K562 (cell line): ENCODE results near the gene RSRC1. TPM values are rescaled to one million over a fixed set of nuclear protein-coding genes. Genes with fewer than 3 reads are reported as not detected.

Source experiments
- POLR3A ChIP-seq: IDR thresholded peaks from 2 replicates; pipeline ENCODE4 v1.6.1; 2011; ENCODE audit warnings: borderline replicate concordance, mild to moderate bottlenecking, moderate library complexity; ENCODE audit not compliant: insufficient read length, insufficient read depth; ENCODE audit errors: extremely low read depth
- PRDM10 ChIP-seq: fragments of 450-650 bp; IDR thresholded peaks from 2 replicates; pipeline ENCODE4 v1.6.1; 2018; ENCODE audit not compliant: partially characterized antibody
- ZBTB40 ChIP-seq, 2 experiments: fragments of 450-650 bp in 1 of 2; sonication (generic) in 1 of 2; formaldehyde crosslinking in 1 of 2; IDR thresholded peaks; 2 replicates each; pipeline versions ENCODE4 v1.7.1 to v1.9.0; 2016 to 2022; ENCODE audit warnings: inconsistent platforms in 1 of 2, mild to moderate bottlenecking in 1 of 2, missing genetic modification reagents in 1 of 2
- ZNF232 ChIP-seq: sonication (generic); formaldehyde crosslinking; IDR thresholded peaks from 2 replicates; pipeline ENCODE4 v1.8.0; 2022; ENCODE audit warnings: mild to moderate bottlenecking, missing genetic modification reagents
- polyA plus RNA-seq, 8 experiments: library from polyadenylated mRNA; depleted of rRNA in 4 of 8; stranded (reverse) in 5 of 8; unstranded in 3 of 8; fragments of >200 nt; fragmentation: Nextera tagmentation in 2 of 8; fragmentation: Illumina TruSeq in 1 of 8; extraction: Ambion mirVana in 2 of 8; extraction: Trizol in 1 of 8; gene quantifications; 2 replicates each; pipeline versions ENCODE4 v1.2.1 to v1.2.3, GENCODE V29; 2011 to 2014; ENCODE audit warnings: inconsistent platforms in 1 of 8, missing spikeins in 1 of 8
- total RNA-seq, 7 experiments: library from RNA; depleted of rRNA in 6 of 7; stranded (reverse); fragments of >200 nt in 6 of 7; fragmentation: Illumina TruSeq in 2 of 7; extraction: Trizol in 2 of 7; gene quantifications; 2 replicates each; pipeline versions ENCODE4 v1.2.1 to v1.2.3, GENCODE V29; 2011 to 2021; ENCODE audit warnings: low replicate concordance in 1 of 7
- TF ChIP-seq, protein P1 (sequence below), 3 experiments: fragments of 200-800 bp in 1 of 3; fragments of 250-450 bp in 1 of 3; fragments of 450-650 bp in 1 of 3; sonication (Bioruptor Pico) in 1 of 3; sonication (Bioruptor generic) in 1 of 3; formaldehyde crosslinking in 1 of 3; IDR thresholded peaks; 2 replicates each; pipeline versions ENCODE4 v1.6.1 to v1.8.0; 2016 to 2022; ENCODE audit warnings: mild to moderate bottlenecking in 2 of 3, missing genetic modification characterization in 2 of 3, missing compliant biosample characterization in 1 of 3, moderate library complexity in 1 of 3

The RSRC1 gene
- total and polyA plus RNA-seq, 9 of the 15 experiments (the other 6 are each of a cell fraction or from before 2014, with no cell fraction given), result 19.3 to 128 (median 75.5) TPM

GRCh38 chr3:158109804-158110657, at the start of gene RSRC1 (continued):
- TF ChIP-seq ZBTB40 (IDR thresholded peaks at IDR 0.05) (peak; percentile 40; the same call in 1 of the 2 replicates), ZBTB40 (CRISPR knock-in tag; IDR thresholded peaks at IDR 0.05) (no peak), POLR3A (no peak), ZNF232 (CRISPR knock-in tag) (peak; percentile 51; the same call in 1 of the 2 replicates), PRDM10 (peak; percentile 69)
- TF ChIP-seq, protein P1, sequence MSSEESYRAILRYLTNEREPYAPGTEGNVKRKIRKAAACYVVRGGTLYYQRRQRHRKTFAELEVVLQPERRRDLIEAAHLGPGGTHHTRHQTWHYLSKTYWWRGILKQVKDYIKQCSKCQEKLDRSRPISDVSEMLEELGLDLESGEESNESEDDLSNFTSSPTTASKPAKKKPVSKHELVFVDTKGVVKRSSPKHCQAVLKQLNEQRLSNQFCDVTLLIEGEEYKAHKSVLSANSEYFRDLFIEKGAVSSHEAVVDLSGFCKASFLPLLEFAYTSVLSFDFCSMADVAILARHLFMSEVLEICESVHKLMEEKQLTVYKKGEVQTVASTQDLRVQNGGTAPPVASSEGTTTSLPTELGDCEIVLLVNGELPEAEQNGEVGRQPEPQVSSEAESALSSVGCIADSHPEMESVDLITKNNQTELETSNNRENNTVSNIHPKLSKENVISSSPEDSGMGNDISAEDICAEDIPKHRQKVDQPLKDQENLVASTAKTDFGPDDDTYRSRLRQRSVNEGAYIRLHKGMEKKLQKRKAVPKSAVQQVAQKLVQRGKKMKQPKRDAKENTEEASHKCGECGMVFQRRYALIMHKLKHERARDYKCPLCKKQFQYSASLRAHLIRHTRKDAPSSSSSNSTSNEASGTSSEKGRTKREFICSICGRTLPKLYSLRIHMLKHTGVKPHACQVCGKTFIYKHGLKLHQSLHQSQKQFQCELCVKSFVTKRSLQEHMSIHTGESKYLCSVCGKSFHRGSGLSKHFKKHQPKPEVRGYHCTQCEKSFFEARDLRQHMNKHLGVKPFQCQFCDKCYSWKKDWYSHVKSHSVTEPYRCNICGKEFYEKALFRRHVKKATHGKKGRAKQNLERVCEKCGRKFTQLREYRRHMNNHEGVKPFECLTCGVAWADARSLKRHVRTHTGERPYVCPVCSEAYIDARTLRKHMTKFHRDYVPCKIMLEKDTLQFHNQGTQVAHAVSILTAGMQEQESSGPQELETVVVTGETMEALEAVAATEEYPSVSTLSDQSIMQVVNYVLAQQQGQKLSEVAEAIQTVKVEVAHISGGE (CRISPR knock-in tag; IDR thresholded peaks at IDR 0.05), result no peak
